ENCODE results near the gene ZBTB20.
"Not testable (repeated sequence)": the region's sequence is repeated elsewhere in the genome, so short reads cannot be mapped to it uniquely, and the experiment has no call there.

Gene ZBTB20

GRCh38 chr3:115146032-115146417 is 1.1 kb downstream of the ZBTB20 start:
- peak; percentile 25 to 31 for DNase-seq

GRCh38 chr3:115141033-115141757 is 5.9 kb downstream of the ZBTB20 start:
- no peak for DNase-seq

GRCh38 chr3:115139072-115139471 is 8.0 kb downstream of the ZBTB20 start:
- no peak for DNase-seq

GRCh38 chr3:115134648-115135347 is 12.3 kb downstream of the ZBTB20 start:
- DNase-seq, result no peak

GRCh38 chr3:115127208-115127607 is 19.9 kb downstream of the ZBTB20 start:
- no peak for DNase-seq

GRCh38 chr3:115120597-115120996 is 26.5 kb downstream of the ZBTB20 start:
- no peak for DNase-seq

GRCh38 chr3:115113367-115113766 is 33.7 kb downstream of the ZBTB20 start:
- DNase-seq, result no peak

GRCh38 chr3:115111632-115112031 is 35.5 kb downstream of the ZBTB20 start:
- DNase-seq, result no peak

- no peak for DNase-seq
Observed at GRCh38 chr3:115110830-115111229, 36.3 kb downstream of the ZBTB20 start.

- DNase-seq, result not testable (repeated sequence)
Observed at GRCh38 chr3:115110066-115110465, 37.0 kb downstream of the ZBTB20 start.

GRCh38 chr3:115108614-115109013 is 38.5 kb downstream of the ZBTB20 start:
- no peak for DNase-seq

GRCh38 chr3:115102046-115102445 is 45.0 kb downstream of the ZBTB20 start:
- DNase-seq, result no peak

- DNase-seq, result no peak
Observed at GRCh38 chr3:115100806-115101205, 46.3 kb downstream of the ZBTB20 start.

GRCh38 chr3:115099986-115100571 is 47.0 kb downstream of the ZBTB20 start:
- DNase-seq, result no peak

- DNase-seq, result no peak
Observed at GRCh38 chr3:115099134-115099985, 47.7 kb downstream of the ZBTB20 start.

GRCh38 chr3:115098354-115099073 is 48.6 kb downstream of the ZBTB20 start:
- no peak for DNase-seq

GRCh38 chr3:115095236-115095635 is 51.9 kb downstream of the ZBTB20 start:
- no peak for DNase-seq

GRCh38 chr3:115092220-115092791 is 54.8 kb downstream of the ZBTB20 start:
- peak; percentile 57 to 61 for DNase-seq

- DNase-seq, result no peak
Observed at GRCh38 chr3:115090712-115091111, 56.4 kb downstream of the ZBTB20 start.

GRCh38 chr3:115089481-115089880 is 57.6 kb downstream of the ZBTB20 start:
- DNase-seq, result no peak

GRCh38 chr3:115087512-115087911 is 59.6 kb downstream of the ZBTB20 start:
- DNase-seq, result no peak

GRCh38 chr3:115086344-115086743 is 60.7 kb downstream of the ZBTB20 start:
- DNase-seq, result no peak

Measured in activated CD4-positive, alpha-beta T cell treated with anti-CD3 and anti-CD28 coated beads, Interleukin-2, amount 50 U/mL, for 4 hours (primary cell).